ENCODE data around the gene ADGRF4.

ADGRF4 gene

DNA sequence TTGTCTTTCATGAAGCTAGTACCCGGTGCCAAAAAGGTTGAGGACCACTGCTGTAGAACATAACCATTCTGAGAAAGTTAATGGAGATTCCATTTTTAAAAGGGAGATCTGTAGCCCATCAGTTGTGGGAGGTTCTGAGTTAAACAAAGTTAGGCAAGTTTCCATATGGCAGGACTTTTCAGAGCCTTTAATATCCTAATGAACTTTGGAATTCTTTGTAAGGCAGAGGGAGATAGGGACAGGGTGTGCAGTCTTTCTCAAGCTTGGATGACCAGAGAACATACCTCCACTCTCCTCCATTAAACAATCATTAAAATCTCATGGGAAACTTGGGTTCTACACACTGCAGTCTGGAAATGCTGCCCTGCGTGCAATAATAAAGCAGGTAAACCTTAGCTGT lies 14.8 kb downstream of the ADGRF4 start:
- no peak for DNase-seq (ENCODE audit: low read depth, low spot score)
- TF ChIP-seq, protein P1, sequence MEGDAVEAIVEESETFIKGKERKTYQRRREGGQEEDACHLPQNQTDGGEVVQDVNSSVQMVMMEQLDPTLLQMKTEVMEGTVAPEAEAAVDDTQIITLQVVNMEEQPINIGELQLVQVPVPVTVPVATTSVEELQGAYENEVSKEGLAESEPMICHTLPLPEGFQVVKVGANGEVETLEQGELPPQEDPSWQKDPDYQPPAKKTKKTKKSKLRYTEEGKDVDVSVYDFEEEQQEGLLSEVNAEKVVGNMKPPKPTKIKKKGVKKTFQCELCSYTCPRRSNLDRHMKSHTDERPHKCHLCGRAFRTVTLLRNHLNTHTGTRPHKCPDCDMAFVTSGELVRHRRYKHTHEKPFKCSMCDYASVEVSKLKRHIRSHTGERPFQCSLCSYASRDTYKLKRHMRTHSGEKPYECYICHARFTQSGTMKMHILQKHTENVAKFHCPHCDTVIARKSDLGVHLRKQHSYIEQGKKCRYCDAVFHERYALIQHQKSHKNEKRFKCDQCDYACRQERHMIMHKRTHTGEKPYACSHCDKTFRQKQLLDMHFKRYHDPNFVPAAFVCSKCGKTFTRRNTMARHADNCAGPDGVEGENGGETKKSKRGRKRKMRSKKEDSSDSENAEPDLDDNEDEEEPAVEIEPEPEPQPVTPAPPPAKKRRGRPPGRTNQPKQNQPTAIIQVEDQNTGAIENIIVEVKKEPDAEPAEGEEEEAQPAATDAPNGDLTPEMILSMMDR (IDR thresholded peaks at IDR 0.05; ENCODE audit: low read depth, low read length): no peak
- in situ Hi-C loops (cut with HindIII; ENCODE audit: low sequenced_read_pairs): no loop called here
- H3K4me3 ChIP-seq (ENCODE audit: low read depth, low read length): no peak overlapping the region

DNA sequence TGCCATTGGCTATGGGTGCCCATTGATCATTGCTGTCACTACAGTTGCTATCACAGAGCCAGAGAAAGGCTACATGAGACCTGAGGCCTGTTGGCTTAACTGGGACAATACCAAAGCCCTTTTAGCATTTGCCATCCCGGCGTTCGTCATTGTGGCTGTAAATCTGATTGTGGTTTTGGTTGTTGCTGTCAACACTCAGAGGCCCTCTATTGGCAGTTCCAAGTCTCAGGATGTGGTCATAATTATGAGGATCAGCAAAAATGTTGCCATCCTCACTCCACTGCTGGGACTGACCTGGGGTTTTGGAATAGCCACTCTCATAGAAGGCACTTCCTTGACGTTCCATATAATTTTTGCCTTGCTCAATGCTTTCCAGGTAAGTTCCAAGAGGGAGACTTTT lies 16.4 kb downstream of the ADGRF4 start:
- no peak for DNase-seq (ENCODE audit: low read depth, low spot score)
- no peak overlapping the region for H3K4me3 ChIP-seq (ENCODE audit: low read depth, low read length)
- TF ChIP-seq, protein P1 (IDR thresholded peaks at IDR 0.05; ENCODE audit: low read depth, low read length): no peak
- in situ Hi-C loops (cut with HindIII; ENCODE audit: low sequenced_read_pairs): no loop called here

DNA sequence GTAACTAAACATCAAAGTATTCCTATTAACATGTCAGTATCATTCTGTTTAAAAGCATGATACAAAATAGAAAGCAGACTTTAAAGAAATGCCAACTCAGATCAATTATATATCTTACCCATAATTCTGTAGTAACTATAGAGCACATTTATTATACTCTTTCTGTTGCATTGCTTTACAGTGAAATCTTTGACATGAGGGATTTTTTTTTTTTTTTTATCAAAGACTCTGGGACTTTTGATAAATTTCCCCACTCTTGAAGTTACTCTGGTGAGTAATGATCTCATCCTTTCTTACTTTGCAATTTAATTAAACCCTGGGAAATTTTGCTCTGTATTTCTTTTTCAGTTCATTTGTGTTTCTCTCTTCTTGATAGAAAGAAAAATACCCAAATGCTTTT lies 17.4 kb downstream of the ADGRF4 start:
- TF ChIP-seq, protein P1 (IDR thresholded peaks at IDR 0.05; ENCODE audit: low read depth, low read length): no peak
- no peak for DNase-seq (ENCODE audit: low read depth, low spot score)
- in situ Hi-C loops (cut with HindIII; ENCODE audit: low sequenced_read_pairs): no loop called here
- no peak overlapping the region for H3K4me3 ChIP-seq (ENCODE audit: low read depth, low read length)

DNA sequence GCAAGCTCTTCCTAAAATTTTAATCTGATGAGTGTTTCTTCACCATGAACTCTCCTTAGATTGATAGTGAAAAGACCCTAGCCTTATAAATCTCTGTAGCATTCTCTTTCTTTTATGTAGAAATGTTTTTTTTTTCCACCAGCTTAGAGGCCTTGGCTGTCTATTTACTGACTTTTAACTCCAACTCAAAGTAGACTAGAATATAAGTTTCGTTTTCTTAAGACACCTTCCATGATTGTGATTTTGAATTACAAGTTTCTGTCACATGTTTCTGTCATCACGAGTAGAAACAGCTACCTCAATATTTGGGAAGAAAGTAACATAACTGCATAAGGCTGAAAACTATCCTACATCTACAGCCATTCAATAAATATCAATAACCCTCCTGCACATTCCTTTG lies 17.8 kb downstream of the ADGRF4 start:
- in situ Hi-C loops (cut with HindIII; ENCODE audit: low sequenced_read_pairs): no loop called here
- no peak overlapping the region for H3K4me3 ChIP-seq (ENCODE audit: low read depth, low read length)
- no peak for DNase-seq (ENCODE audit: low read depth, low spot score)
- TF ChIP-seq, protein P1 (IDR thresholded peaks at IDR 0.05; ENCODE audit: low read depth, low read length): no peak

DNA sequence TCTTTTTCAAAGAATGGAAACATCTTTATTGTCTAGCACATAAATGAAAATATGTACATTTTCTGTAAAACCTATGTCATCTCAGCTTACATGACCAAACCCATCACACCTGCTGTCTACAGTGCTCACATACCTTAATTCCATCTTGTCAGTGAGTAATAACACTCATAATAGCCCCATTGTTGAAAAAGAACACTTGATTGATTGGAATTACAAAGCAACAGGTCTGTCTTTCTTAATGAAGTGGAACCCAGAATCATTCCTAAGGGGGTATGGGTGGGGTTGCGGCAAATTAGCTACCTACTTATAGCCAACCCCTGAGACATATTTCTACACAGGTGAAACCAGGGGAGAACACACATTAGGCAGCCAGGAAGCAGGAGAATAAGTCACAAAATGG lies 20.2 kb downstream of the ADGRF4 start:
- no peak overlapping the region for H3K4me3 ChIP-seq (ENCODE audit: low read depth, low read length)
- TF ChIP-seq, protein P1 (IDR thresholded peaks at IDR 0.05; ENCODE audit: low read depth, low read length): no peak
- in situ Hi-C loops (cut with HindIII; ENCODE audit: low sequenced_read_pairs): no loop called here
- no peak for DNase-seq (ENCODE audit: low read depth, low spot score)

DNA sequence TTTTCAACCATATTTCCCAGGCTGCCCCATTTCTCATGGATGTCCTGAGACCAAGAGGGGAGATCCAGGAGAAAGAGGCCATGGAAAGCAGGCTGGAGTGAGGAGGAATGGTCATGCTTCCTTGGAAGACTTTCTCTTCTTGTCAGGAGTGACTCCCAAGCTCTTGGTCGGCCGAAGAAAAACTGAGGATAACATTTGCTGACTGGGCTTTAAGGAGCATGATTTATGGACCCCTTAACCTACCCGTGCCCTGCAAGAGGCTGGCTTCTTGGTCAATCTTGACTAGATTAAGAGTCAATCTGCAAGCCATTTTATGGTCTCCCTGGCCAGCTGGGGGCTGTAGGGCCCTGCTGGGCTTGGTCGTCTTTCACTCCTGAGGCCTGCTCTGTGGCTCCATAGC lies 22.8 kb downstream of the ADGRF4 start:
- in situ Hi-C loops (cut with HindIII; ENCODE audit: low sequenced_read_pairs): no loop called here
- TF ChIP-seq, protein P1 (IDR thresholded peaks at IDR 0.05; ENCODE audit: low read depth, low read length): no peak
- H3K4me3 ChIP-seq (ENCODE audit: low read depth, low read length): no peak overlapping the region
- DNase-seq (ENCODE audit: low read depth, low spot score): no peak

DNA sequence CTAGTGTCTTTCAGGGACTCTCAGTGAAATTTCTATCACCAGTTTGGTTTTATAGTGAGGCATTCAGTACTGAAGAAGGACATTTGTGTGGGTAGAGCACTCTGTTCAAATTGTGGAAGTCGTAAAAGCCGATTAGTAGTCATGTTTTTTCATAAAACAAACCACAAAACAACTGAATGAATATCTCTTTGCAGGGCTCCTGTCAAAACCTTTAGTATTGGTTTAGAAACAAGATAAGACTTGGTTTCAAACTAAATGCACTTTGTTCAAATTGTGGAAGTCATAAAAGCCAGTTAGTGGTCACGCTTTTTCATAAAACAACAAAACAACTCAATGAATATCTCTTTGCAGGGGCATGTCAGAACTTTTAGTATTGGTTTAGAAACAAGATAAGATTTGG lies 23.8 kb downstream of the ADGRF4 start:
- TF ChIP-seq, protein P1 (IDR thresholded peaks at IDR 0.05; ENCODE audit: low read depth, low read length): no peak
- in situ Hi-C loops (cut with HindIII; ENCODE audit: low sequenced_read_pairs): no loop called here
- no peak overlapping the region for H3K4me3 ChIP-seq (ENCODE audit: low read depth, low read length)
- no peak for DNase-seq (ENCODE audit: low read depth, low spot score)
